Hematopoietic multipotent progenitor cell treated with erythropoietin and hydrocortisone succinate and interleukin-3 and kit ligand, for 17 days (in vitro differentiated cells): ENCODE data around the gene LMOD1.
A peak's percentile ranks its signal among the peaks of the same experiment; 100 is the strongest.
"Not testable (repeated sequence)": the region's sequence is repeated elsewhere in the genome, so short reads cannot be mapped to it uniquely, and the experiment has no call there.

Experiments
- DNase-seq: peaks from one replicate; pipeline ENCODE4 v3.0.0-alpha.2; 2015; ENCODE audit warnings: low spot score

LMOD1 gene

DNA sequence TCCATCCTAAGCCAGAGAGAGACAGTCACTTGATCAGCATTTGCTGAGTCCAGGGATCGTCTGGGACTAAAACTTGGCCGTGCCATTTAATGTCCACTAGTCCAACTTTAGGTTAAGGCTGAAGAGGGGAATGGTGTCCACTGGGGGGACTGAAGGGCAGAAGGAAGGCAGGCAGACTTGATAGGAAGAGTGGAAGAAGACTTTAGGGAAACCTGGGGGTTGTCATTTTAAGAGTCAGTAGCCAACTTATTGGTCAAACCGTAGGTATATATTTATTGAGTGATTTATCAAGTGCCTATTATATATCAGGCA, 1.3 kb upstream of the LMOD1 start:
- DNase-seq = no peak

DNA sequence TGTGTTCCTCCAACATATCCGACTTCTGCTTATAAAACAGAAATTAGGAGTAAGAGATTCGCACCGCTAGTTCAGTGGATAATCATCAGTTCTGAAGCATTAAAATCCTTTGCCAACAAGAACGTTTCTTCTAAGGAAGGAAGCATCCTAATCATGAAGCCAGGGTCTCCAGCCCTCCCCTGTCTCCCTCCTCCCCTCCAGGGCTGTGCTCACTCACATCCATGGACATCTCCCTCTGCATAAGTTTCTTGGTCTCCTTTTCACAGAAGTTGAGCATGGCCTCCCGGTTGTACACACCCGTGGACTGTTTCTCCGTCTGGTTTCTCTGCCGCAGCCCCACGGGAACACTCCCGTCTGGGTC, 505 bp downstream of the LMOD1 start:
- DNase-seq = no peak

GRCh38 chr1:201945157-201945556, 1.2 kb downstream of the LMOD1 start:
- DNase-seq = no peak

DNA sequence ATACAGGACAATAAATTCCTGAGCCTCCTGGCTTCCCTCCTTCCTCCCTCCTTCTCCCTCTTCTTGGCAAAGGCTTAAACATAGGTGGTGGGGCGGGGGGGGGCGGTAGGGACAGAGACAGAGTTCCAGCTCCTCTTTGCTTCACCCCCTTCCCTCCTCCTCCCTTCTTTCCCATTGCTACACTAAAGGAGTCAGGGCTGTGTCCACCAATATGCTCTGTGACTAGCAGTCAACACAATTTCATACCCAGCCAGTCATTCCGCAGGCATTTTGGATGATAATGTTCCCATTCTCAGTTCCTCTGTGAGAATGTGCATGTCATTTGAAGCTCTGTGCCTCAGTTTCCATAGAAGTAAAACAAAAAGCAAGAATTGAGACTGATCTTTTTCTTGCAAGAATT, 1.7 kb downstream of the LMOD1 start:
- DNase-seq = no peak

DNA sequence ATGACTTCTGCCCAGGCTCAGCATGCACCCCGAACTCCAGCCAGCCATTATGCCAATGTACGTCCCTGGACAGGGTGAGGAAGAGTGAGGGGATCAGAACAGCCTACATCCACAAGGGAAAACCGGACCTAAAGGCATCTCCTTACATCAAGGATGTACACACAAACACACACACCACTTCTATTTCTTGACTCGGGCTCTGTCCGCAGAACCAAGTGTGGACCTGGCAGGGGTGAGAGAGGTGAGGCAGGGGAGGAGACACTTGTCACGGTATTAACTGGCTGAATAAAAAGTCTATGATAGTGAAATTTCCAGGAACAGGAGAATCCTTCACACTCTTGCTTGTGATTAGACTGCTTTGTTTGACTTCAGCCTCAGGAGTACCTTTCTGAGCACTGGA, 2.3 kb downstream of the LMOD1 start:
- no peak for DNase-seq

GRCh38 chr1:201942129-201942495, 4.2 kb downstream of the LMOD1 start:
- DNase-seq = no peak

GRCh38 chr1:201941420-201942128, 4.8 kb downstream of the LMOD1 start:
- no peak for DNase-seq

- not testable (repeated sequence) for DNase-seq
Measured at GRCh38 chr1:201940316-201940715, 6.0 kb downstream of the LMOD1 start.

GRCh38 chr1:201939574-201939973, 6.8 kb downstream of the LMOD1 start:
- no peak for DNase-seq

- DNase-seq = no peak
Measured at GRCh38 chr1:201939148-201939547, 7.2 kb downstream of the LMOD1 start.

GRCh38 chr1:201938440-201939035, 7.8 kb downstream of the LMOD1 start:
- no peak for DNase-seq

- no peak for DNase-seq
Measured at GRCh38 chr1:201937624-201938213, 8.6 kb downstream of the LMOD1 start.

- no peak for DNase-seq
Measured at GRCh38 chr1:201933840-201934430, 12.4 kb downstream of the LMOD1 start.

DNA sequence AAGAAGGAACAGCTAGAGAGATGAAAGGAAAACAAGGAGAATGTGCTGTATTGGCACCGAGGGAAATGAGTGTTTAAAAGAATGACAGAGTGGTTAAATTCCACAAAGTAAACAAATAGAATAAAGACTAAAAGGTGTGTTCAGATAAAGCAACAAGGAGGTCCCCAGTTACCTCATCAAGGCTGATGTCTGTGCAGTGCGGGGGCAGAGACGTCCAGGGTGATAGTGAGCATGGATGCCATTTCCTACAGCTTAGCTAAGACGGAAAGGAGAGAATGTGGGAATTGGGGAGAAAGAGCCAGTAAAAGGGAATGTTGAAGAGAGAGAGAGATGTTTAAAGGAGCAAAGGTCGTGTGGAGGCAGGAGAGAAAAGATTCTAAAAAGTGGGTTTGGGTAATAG, 15.5 kb downstream of the LMOD1 start:
- no peak for DNase-seq

- no peak for DNase-seq
Measured at GRCh38 chr1:201930137-201930536, 16.2 kb downstream of the LMOD1 start.

DNA sequence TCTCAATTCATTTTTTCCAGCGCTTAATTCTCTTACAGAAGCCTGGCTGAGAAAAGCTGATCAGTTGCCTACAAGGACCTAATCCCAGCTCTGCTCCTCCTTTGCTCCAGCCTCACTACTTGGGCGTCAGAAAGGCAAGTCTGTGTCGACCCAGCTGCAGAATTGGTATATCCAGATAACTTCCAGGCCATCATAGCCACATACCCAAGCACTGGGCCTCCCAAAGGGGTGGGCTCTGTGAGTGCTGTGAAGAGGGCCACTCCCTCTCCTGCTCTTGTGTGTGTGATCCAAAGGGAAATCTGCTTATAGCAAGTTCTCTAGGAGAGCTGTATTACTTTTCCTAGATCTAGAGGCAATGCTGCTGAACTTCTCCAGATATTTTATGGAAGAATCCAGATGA, 18.1 kb downstream of the LMOD1 start:
- DNase-seq = no peak

DNA sequence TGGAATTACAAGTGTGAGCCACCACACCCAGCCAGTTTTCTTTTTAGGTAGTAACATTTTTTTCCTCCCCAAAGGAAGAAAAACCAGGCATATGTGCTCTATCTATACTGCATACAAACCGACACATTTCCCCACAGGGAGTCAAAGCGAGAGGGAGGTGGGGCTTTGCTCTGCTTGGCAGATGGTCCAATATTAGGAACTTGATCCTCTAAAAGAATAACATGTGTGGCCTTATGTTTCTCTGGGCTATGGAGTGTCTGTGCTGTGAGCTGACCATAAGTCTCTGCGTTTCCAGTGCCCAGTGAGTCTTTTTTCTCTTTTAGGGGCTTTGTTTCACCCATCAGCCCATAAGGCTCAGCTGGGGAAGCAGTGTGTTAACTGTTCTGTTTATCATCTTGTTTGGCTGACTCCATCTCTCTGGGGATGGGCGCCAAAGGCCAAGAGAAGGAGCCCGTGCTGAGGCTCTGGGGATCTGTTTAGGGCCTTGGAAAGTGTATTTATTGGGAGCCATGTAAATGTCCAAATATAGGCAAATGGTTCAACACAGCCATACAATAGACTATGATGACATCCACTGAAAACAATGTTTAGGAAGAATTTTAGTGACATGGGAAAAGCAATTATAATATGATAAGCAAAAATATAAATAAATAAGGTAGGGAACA, 20.2 kb downstream of the LMOD1 start:
- no peak for DNase-seq

- no peak for DNase-seq
Measured at GRCh38 chr1:201925301-201925567, 21.1 kb downstream of the LMOD1 start.

- DNase-seq = no peak
Measured at GRCh38 chr1:201921952-201922558, 24.3 kb downstream of the LMOD1 start.

- DNase-seq = no peak
Measured at GRCh38 chr1:201918343-201918742, 28.0 kb downstream of the LMOD1 start.

GRCh38 chr1:201917362-201918033, 28.9 kb downstream of the LMOD1 start:
- DNase-seq = no peak

GRCh38 chr1:201916649-201917249, 29.6 kb downstream of the LMOD1 start:
- peak; percentile 36 for DNase-seq
